Activated B cell treated with CpG ODN at 0.5 μM for 24 hours (primary cell): Measurements from ENCODE around the gene APPL2. TPM values are rescaled to one million over a fixed set of nuclear protein-coding genes. Genes with fewer than 3 reads are reported as not detected.
A peak's percentile ranks its signal among the peaks of the same experiment; 100 is the strongest.
"Not testable (repeated sequence)": the region's sequence is repeated elsewhere in the genome, so short reads cannot be mapped to it uniquely, and the experiment has no call there.

ENCODE experiments used
- ATAC-seq: fragments of 200-7000 bp; cut with Tn5 transposase; one replicate; pipeline ENCODE4 v1.10.0; 2021; ENCODE audit warnings: low read depth, mild to moderate bottlenecking, moderate library complexity
- CTCF ChIA-PET: fragments of 350-600 bp; sonication (Branson Sonifier 250); formaldehyde crosslinking; loops from one replicate; lab custom pipeline; 2021; ENCODE audit warnings: antibody characterized with exemption; lab: Charles Lee
- POLR2A ChIA-PET: fragments of 350-600 bp; sonication (Branson Sonifier 250); formaldehyde crosslinking; loops from one replicate; lab custom pipeline; 2021; ENCODE audit warnings: antibody characterized with exemption; lab: Charles Lee
- DNase-seq: peaks from one replicate; pipeline ENCODE4 v3.0.0; 2022
- H3K27ac Mint-ChIP-seq: one replicate; pipeline ENCODE4 v1.8.0; 2020; ENCODE audit warnings: mixed read lengths
- H3K27me3 Mint-ChIP-seq: one replicate; pipeline ENCODE4 v1.8.0; 2021; ENCODE audit warnings: mixed read lengths
- H3K36me3 Mint-ChIP-seq: one replicate; pipeline ENCODE4 v1.8.0; 2021; ENCODE audit warnings: low read depth, mixed read lengths
- H3K4me1 Mint-ChIP-seq: one replicate; pipeline ENCODE4 v1.8.0; 2021; ENCODE audit warnings: mixed read lengths
- H3K4me3 Mint-ChIP-seq: one replicate; pipeline ENCODE4 v1.8.0; 2020; ENCODE audit warnings: mild to moderate bottlenecking, mixed read lengths
- H3K9me3 Mint-ChIP-seq: one replicate; pipeline ENCODE4 v1.8.0; 2020; ENCODE audit warnings: mixed read lengths
- CTCF ChIP-seq: fragments of 200-600 bp; IDR thresholded peaks from one replicate; pipeline ENCODE4 v1.8.0; 2022; ENCODE audit warnings: antibody characterized with exemption, mild to moderate bottlenecking
- intact Hi-C: fragments of 100-400 bp; cut with micrococcal nuclease; formaldehyde crosslinking; loops from one replicate; pipeline ENCODE4 v1.15.1; 2024
- total RNA-seq: library from RNA; stranded (reverse); gene quantifications from 2 replicates; pipeline ENCODE4 v1.2.3, GENCODE V29; 2022

The APPL2 gene
- total RNA-seq, 1 donor from 2014 or later, result 30.7 TPM

DNA sequence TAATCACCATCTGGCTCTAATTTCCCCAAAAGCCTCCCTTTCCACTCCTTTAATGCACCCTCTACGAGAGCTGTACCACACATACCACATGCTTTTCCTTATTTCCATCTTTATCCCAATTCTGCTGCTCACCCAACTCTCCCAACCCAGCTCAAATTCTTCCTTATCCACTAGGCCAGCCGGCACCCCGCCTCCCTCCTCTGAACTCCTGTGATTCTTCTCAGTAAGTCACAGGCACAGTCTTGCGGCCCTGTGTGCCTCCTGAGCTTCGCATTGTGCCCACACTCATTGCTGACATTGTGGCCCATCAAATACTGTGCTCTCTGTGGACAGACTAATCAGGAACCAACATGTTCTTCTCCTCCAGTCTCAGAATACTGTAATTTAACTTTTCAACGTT lies 45.4 kb downstream of the APPL2 start:
- Mint-ChIP-seq H3K4me1 (peaks cover 2% of the 10 kb centered on the region), H3K9me3 (no peaks in the 10 kb centered on the region), H3K27ac (peak overlapping the region; percentile 64), H3K4me3 (no peak overlapping the region), H3K27me3 (no peaks in the 10 kb centered on the region), H3K36me3 (peaks cover 81% of the 10 kb centered on the region)
- TF ChIP-seq CTCF, result no peak
- intact Hi-C loops, result no loop called here
- DNase-seq (no peak), ATAC-seq (no peak)
- ChIA-PET CTCF (no interaction called here), POLR2A (interaction anchor here (0.6 kb wide), 1 partner anchor 920 kb away, joined by 5 read pairs; no protein-coding TSS in a partner anchor)

DNA sequence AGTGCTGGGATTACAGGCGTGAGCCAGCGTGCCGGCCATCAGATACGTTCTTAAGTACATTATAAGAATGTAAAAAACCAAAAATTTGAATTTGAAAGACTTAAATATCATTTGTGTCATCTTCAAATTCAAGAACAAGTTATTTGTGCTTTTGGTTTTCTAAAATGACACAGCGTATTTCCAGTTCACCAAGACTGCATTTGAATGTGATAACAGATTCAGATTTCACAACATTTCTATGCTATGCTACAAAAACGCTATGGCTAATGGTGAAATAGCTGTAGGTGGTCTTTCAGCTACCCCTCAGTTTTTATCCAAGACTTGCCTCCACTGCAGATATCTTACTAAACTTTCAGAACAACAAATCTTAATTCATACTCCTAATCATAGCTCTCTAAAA lies 46.7 kb downstream of the APPL2 start:
- H3K27me3 Mint-ChIP-seq, result no peaks in the 10 kb centered on the region
- DNase-seq (no peak), ATAC-seq (no peak)
- POLR2A ChIA-PET, result no interaction called here
- TF ChIP-seq CTCF, result no peak
- peaks cover 2% of the 10 kb centered on the region for H3K4me1 Mint-ChIP-seq
- H3K9me3 Mint-ChIP-seq, result no peaks in the 10 kb centered on the region
- no peak overlapping the region for H3K4me3 Mint-ChIP-seq
- H3K27ac Mint-ChIP-seq, result peak overlapping the region; percentile 11
- CTCF ChIA-PET, result no interaction called here
- H3K36me3 Mint-ChIP-seq, result peaks cover 84% of the 10 kb centered on the region
- intact Hi-C loops, result no loop called here

DNA sequence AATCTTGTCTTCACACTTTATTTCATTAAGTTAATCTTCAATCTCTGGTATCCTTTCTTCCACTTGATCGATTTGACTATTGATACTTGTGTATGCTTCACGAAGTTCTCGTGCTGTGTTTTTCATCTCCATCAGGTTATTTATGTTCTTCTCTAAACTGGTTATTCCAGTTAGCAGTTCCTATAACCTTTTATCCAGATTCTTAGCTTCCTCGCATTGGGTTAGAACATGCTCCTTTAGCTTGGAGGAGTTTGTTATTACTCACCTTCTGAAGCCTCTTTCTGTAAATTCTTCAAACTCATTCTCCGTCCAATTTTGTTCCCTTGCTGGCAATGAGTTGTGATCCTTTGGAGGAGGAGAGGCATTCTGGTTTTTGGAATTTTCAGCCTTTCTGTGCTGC lies 52.0 kb downstream of the APPL2 start:
- peaks cover 20% of the 10 kb centered on the region for H3K4me1 Mint-ChIP-seq
- H3K9me3 Mint-ChIP-seq, CTCF ChIA-PET, intact Hi-C loops, POLR2A ChIA-PET, H3K27ac Mint-ChIP-seq, ATAC-seq, DNase-seq, H3K27me3 Mint-ChIP-seq, H3K4me3 Mint-ChIP-seq: not testable (repeated sequence)
- H3K36me3 Mint-ChIP-seq, result peaks cover 86% of the 10 kb centered on the region

- H3K4me1 Mint-ChIP-seq, result peaks cover 20% of the 10 kb centered on the region
- H3K36me3 Mint-ChIP-seq, result peaks cover 88% of the 10 kb centered on the region
- H3K27me3 Mint-ChIP-seq, H3K27ac Mint-ChIP-seq, H3K4me3 Mint-ChIP-seq, ATAC-seq, DNase-seq, intact Hi-C loops, POLR2A ChIA-PET, H3K9me3 Mint-ChIP-seq, CTCF ChIA-PET: not testable (repeated sequence)
Measured at GRCh38 chr12:105183406-105183805, 52.6 kb downstream of the APPL2 start.

DNA sequence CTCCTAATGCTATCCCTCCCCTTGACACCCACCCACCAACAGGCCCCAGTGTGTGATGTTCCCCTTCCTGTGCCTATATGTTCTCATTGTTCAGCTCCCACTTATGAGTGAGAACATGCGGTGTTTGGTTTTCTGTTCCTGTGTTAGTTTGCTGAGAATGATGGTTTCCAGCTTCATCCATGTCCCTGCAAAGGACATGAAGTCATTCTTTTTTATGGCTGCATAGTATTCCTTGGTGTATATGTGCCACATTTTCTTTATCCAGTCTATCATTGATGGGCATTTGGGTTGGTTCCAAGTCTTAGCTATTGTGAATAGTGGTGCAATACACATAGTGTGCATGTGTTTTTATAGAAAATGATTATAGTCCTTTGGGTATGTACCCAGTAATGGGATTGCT lies 56.9 kb downstream of the APPL2 start:
- peaks cover 20% of the 10 kb centered on the region for H3K4me1 Mint-ChIP-seq
- intact Hi-C loops, CTCF ChIA-PET, POLR2A ChIA-PET, H3K9me3 Mint-ChIP-seq, H3K27me3 Mint-ChIP-seq, H3K27ac Mint-ChIP-seq, H3K4me3 Mint-ChIP-seq, DNase-seq, ATAC-seq: not testable (repeated sequence)
- peaks cover 87% of the 10 kb centered on the region for H3K36me3 Mint-ChIP-seq

- ATAC-seq (no peak), DNase-seq (no peak)
- no peak overlapping the region for H3K4me3 Mint-ChIP-seq
- POLR2A ChIA-PET, result no interaction called here
- CTCF ChIA-PET, result no interaction called here
- no peaks in the 10 kb centered on the region for H3K9me3 Mint-ChIP-seq
- peaks cover 81% of the 10 kb centered on the region for H3K36me3 Mint-ChIP-seq
- H3K27ac Mint-ChIP-seq, result no peak overlapping the region
- intact Hi-C loops, result no loop called here
- H3K4me1 Mint-ChIP-seq, result peaks cover 10% of the 10 kb centered on the region
- H3K27me3 Mint-ChIP-seq, result no peaks in the 10 kb centered on the region
- no peak for TF ChIP-seq CTCF
Measured at GRCh38 chr12:105177208-105177607, 58.8 kb downstream of the APPL2 start.
